PC-9 (cell line): ENCODE measurements around the gene DDX10.

ENCODE experiments used
- EZH2 ChIP-seq: fragments of 200-600 bp; sonication (generic); IDR thresholded peaks from 2 replicates; pipeline ENCODE4 v1.8.0; 2017; ENCODE audit warnings: antibody characterized with exemption, low read depth
- TF ChIP-seq, protein P1 (sequence below): fragments of 200-600 bp; sonication (generic); conservative IDR thresholded peaks from 2 replicates; pipeline ENCODE4 v1.6.1; 2017; ENCODE audit warnings: mixed run types, antibody characterized with exemption, mild to moderate bottlenecking, moderate library complexity

DNA sequence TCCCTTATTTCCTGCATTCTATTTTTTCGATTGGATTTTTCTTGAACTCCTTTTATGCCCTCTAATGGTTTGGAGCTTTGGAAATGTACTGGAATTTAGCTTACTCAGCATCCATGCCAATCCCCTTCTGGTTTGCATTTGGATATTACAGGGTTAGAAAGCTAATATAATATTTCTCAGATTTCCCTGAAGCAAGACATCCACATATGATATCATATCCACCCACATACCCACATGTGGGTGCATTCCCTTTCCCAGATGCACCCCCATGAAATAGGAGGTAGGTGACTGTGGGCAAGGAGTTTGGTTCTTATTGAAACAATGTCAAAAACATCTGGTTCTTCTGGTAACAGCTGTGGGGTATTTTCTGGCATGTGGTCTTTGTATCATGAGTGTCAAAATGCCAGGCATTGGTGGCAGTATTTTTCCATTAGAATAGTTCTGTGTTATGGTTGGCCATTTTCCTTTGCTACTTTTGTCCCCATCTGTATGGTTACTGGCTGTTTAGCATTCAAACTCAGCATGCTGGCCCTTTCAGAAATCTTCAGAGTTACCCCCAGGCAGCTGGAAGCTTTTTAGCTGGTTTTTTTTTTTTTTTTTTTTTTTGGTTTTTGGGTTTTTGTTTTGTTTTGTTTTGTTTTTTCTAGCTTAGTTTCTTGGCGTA is 32.7 kb upstream of the DDX10 start:
- TF ChIP-seq, protein P1, sequence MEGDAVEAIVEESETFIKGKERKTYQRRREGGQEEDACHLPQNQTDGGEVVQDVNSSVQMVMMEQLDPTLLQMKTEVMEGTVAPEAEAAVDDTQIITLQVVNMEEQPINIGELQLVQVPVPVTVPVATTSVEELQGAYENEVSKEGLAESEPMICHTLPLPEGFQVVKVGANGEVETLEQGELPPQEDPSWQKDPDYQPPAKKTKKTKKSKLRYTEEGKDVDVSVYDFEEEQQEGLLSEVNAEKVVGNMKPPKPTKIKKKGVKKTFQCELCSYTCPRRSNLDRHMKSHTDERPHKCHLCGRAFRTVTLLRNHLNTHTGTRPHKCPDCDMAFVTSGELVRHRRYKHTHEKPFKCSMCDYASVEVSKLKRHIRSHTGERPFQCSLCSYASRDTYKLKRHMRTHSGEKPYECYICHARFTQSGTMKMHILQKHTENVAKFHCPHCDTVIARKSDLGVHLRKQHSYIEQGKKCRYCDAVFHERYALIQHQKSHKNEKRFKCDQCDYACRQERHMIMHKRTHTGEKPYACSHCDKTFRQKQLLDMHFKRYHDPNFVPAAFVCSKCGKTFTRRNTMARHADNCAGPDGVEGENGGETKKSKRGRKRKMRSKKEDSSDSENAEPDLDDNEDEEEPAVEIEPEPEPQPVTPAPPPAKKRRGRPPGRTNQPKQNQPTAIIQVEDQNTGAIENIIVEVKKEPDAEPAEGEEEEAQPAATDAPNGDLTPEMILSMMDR, result no peak
- TF ChIP-seq EZH2, result no peak
